Stimulated activated CD8-positive, alpha-beta memory T cell treated with anti-CD3 and anti-CD28 coated beads, Interleukin-15, amount 100 ng/mL, for 4 hours (primary cell): ENCODE data around the gene ERCC6.

Experiments used
- DNase-seq, 2 donors: peaks; one replicate each; pipeline ENCODE4 v3.0.0-alpha.2; 2020; ENCODE audit warnings: low read depth in 2 of 2

The ERCC6 gene

GRCh38 chr10:49512121-49512809 lies 26.7 kb downstream of the ERCC6 start:
- DNase-seq: no peak

GRCh38 chr10:49509771-49510303 lies 29.1 kb downstream of the ERCC6 start:
- no peak for DNase-seq

- DNase-seq: no peak
Measured at GRCh38 chr10:49508654-49509053, 30.3 kb downstream of the ERCC6 start.

GRCh38 chr10:49508249-49508648 lies 30.7 kb downstream of the ERCC6 start:
- no peak for DNase-seq

- no peak for DNase-seq
Measured at GRCh38 chr10:49505589-49505988, 33.3 kb downstream of the ERCC6 start.

- DNase-seq: no peak
Measured at GRCh38 chr10:49505076-49505475, 33.8 kb downstream of the ERCC6 start.

- DNase-seq: no peak
Measured at GRCh38 chr10:49504528-49504927, 34.4 kb downstream of the ERCC6 start.

GRCh38 chr10:49502358-49502757 lies 36.6 kb downstream of the ERCC6 start:
- no peak for DNase-seq

- no peak for DNase-seq
Measured at GRCh38 chr10:49500412-49500811, 38.5 kb downstream of the ERCC6 start.

- DNase-seq: no peak
Measured at GRCh38 chr10:49499305-49499851, 39.5 kb downstream of the ERCC6 start.

GRCh38 chr10:49498425-49498824 lies 40.5 kb downstream of the ERCC6 start:
- no peak for DNase-seq

- DNase-seq: no peak
Measured at GRCh38 chr10:49497358-49497757, 41.6 kb downstream of the ERCC6 start.

- DNase-seq: no peak
Measured at GRCh38 chr10:49488056-49488717, 50.7 kb downstream of the ERCC6 start.

- no peak for DNase-seq
Measured at GRCh38 chr10:49486738-49487137, 52.2 kb downstream of the ERCC6 start.

GRCh38 chr10:49486009-49486408 lies 52.9 kb downstream of the ERCC6 start:
- DNase-seq: no peak

GRCh38 chr10:49484486-49485235 lies 54.3 kb downstream of the ERCC6 start:
- DNase-seq: no peak

- no peak for DNase-seq
Measured at GRCh38 chr10:49478819-49479218, 60.1 kb downstream of the ERCC6 start.

- DNase-seq: no peak
Measured at GRCh38 chr10:49474901-49475300, 64.0 kb downstream of the ERCC6 start.

GRCh38 chr10:49471532-49471931 lies 67.4 kb downstream of the ERCC6 start:
- no peak for DNase-seq

- no peak for DNase-seq
Measured at GRCh38 chr10:49465736-49466135, 73.2 kb downstream of the ERCC6 start.
